Neural progenitor cell (in vitro differentiated cells): ENCODE measurements around the gene GNAQ.

Experiments
- CTCF ChIP-seq: fragments of 200-600 bp; sonication (generic); IDR thresholded peaks from 2 replicates; pipeline ENCODE4 v1.5.1; 2017; ENCODE audit warnings: antibody characterized with exemption, mild to moderate bottlenecking
- EZH2 ChIP-seq: fragments of 200-600 bp; sonication (generic); IDR thresholded peaks from 2 replicates; pipeline ENCODE4 v1.6.1; 2017; ENCODE audit warnings: antibody characterized with exemption, mild to moderate bottlenecking, moderate library complexity
- EZH2phosphoT487 ChIP-seq: fragments of 200-600 bp; sonication (generic); IDR thresholded peaks from 2 replicates; pipeline ENCODE4 v1.6.1; 2017; ENCODE audit warnings: antibody characterized with exemption

- TF ChIP-seq EZH2 (no peak), CTCF (no peak), EZH2phosphoT487 (no peak)
These were observed 262.4 kb downstream of the GNAQ start for GRCh38 chr9:77769246-77769645.
